IPS-NIHi7 (cell line): ENCODE data around the gene SLC44A1.

Experiments
- DNase-seq: peaks from one replicate; pipeline ENCODE4 v3.0.0; 2012; ENCODE audit warnings: mixed read lengths; ENCODE audit errors: extremely low spot score

SLC44A1 gene

DNA sequence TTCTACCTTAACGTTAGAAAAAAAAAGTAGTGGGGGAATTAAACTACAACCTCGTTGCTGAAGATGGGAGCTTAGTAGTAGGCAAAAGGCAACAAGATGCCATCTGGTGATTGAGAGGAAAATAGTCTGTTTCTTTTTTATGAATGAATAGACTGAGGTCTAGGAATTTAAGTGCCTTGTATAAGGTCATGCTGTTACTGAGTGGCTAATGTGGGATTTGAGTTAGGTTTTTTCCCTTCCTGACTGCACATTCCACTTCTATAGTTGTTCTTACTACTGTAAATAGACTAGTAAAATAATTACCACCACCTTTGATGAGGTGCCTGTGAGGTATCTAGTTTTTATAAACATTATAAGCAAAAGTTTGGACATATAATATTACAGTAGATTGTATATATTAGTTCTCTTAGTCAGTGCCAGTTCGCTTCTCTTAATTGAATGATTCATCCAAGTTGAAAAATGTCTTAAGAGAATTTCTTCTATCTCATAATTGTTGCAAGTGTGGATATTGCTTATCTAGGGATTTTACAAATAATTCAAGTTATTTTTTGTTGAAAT is 222.5 kb downstream of the SLC44A1 start:
- DNase-seq, result no peak

GRCh38 chr9:105468875-105469274 is 224.4 kb downstream of the SLC44A1 start:
- no peak for DNase-seq

DNA sequence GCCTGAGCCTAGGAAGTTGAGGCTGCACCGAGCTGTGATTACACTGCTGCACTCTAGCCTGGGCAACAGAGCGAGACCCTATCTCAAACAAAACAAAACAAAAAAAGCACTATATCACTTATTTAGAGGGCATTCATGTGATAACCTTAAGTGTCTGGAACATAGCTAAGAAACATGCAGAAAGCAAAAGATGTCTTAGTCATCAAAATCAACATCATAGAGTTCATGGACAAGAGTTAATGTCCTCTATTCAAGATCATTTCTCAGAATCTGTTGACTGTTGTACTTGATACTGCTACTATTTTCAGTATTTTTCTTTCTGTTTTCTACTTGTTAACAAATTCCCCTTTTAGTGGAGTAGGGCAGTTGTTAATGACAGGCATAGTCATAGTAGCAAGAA is 228.8 kb downstream of the SLC44A1 start:
- DNase-seq, result no peak

GRCh38 chr9:105475302-105475701 is 230.9 kb downstream of the SLC44A1 start:
- DNase-seq, result peak; percentile 45

DNA sequence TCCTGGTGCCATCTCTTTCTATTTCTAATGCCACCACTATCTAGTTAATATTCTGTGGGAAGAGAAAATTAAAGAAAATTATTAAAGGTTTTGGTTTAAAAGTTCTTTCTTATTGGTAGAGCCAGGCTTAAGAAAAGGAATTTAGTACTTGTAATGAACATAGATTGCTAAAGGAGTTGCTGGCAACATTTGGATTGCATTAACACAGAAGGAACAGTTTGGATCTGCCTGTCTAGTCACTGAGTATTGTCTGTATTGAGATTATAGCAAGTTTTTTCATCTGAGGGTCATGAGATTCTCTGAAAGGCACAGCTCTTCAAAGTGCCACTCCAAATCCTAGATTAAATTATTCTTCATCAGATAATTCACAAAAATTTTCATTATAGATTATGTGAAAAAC is 235.4 kb downstream of the SLC44A1 start:
- DNase-seq, result no peak

DNA sequence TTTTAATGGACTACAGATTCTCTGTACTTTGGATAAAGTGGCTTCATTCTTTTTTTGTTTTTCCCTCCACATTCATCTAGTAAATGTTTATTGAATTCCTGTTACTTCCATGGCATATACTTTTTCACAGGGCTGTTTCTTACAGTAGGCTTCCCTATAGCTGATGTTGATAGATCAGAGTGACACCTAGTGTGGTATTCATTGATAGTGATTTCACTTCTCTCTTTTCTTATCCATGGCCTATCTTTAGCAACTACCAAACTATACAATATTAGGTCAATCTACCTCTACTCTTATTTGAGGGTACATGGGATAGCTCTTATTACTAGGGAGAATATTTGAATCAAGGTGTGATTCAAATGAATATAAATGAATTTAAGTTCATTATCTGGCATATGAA is 239.2 kb downstream of the SLC44A1 start:
- DNase-seq, result no peak

- no peak for DNase-seq
Measured at GRCh38 chr9:105484226-105484625, 239.8 kb downstream of the SLC44A1 start.

DNA sequence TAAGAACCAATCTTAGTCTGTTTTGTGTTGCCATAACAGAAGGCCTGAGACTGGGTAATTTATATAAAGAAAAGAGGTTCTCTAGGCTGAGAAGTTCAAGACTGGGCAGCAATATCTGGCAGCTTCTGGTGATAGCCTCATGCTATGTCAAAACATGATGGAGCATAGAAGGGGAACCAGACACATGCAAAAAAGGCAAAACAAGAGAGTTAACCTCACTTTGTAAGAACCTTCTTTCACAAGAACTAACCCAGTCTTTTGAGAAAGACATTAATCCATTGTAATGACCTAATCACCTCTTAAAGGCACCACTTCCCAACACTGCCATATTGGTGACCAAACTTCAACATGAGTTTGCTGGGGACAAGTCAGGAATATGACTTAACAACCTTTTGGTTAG is 240.7 kb downstream of the SLC44A1 start:
- no peak for DNase-seq
